Nephron (organoid): ENCODE measurements around the gene CNDP1.
A peak's percentile ranks its signal among the peaks of the same experiment; 100 is the strongest.

Source experiments
- H3K27ac Mint-ChIP-seq, 3 experiments: 2 replicates each; pipeline ENCODE4 v1.8.0; 2020; ENCODE audit warnings: mixed read lengths in 3 of 3, mild to moderate bottlenecking in 2 of 3, moderate library complexity in 1 of 3
- H3K27me3 Mint-ChIP-seq: 2 replicates; pipeline ENCODE4 v1.8.0; 2021; ENCODE audit warnings: low read depth, mild to moderate bottlenecking, moderate library complexity, mixed read lengths
- H3K36me3 Mint-ChIP-seq: 2 replicates; pipeline ENCODE4 v1.8.0; 2020; ENCODE audit warnings: low read depth, mixed read lengths
- H3K4me1 Mint-ChIP-seq: 2 replicates; pipeline ENCODE4 v1.8.0; 2020; ENCODE audit warnings: mixed read lengths
- H3K4me3 Mint-ChIP-seq, 3 experiments: 2 replicates each; pipeline ENCODE4 v1.8.0; 2020; ENCODE audit warnings: mild to moderate bottlenecking in 3 of 3, mixed read lengths in 3 of 3, moderate library complexity in 2 of 3
- H3K9me3 Mint-ChIP-seq: 2 replicates; pipeline ENCODE4 v1.8.0; 2020; ENCODE audit warnings: mixed read lengths
- CTCF ChIP-seq, 3 experiments: fragments of 200-600 bp; sonication (generic); IDR thresholded peaks; one replicate each; pipeline ENCODE4 v1.5.0; 2021; ENCODE audit warnings: antibody characterized with exemption in 3 of 3; ENCODE audit not compliant: unreplicated experiment in 3 of 3

CNDP1 gene

GRCh38 chr18:74534150-74534969 lies at the start of gene CNDP1:
CNDP1 (plus strand) TSS chr18:74534500; CDS start chr18:74534668, 168 bp downstream.
- H3K9me3 Mint-ChIP-seq = peaks cover 12% of the 10 kb centered on the region

GRCh38 chr18:74486119-74486849 lies 48.0 kb upstream of the CNDP1 start:
- Mint-ChIP-seq H3K36me3 (no peaks in the 10 kb centered on the region), H3K27ac (peak overlapping the region; percentile 26 to 54 (median 29))
- TF ChIP-seq CTCF (IDR thresholded peaks at IDR 0.05; ENCODE audit: unreplicated experiment in 3 of 3) = no peak

More at GRCh38 chr18:74534150-74534969, at the start of gene CNDP1:
- no peaks in the 10 kb centered on the region for H3K27me3 Mint-ChIP-seq
- no peaks in the 10 kb centered on the region for H3K36me3 Mint-ChIP-seq
- no peaks in the 10 kb centered on the region for H3K4me1 Mint-ChIP-seq
- H3K27ac Mint-ChIP-seq = no peak within 1 kb of the TSS
- H3K4me3 Mint-ChIP-seq = no peak within 1 kb of the TSS
- no peak for TF ChIP-seq CTCF (IDR thresholded peaks at IDR 0.05; ENCODE audit: unreplicated experiment in 3 of 3)

GRCh38 chr18:74488354-74488753 lies 45.9 kb upstream of the CNDP1 start:
- H3K27ac Mint-ChIP-seq = no peak overlapping the region
- H3K36me3 Mint-ChIP-seq = no peaks in the 10 kb centered on the region
- H3K9me3 Mint-ChIP-seq = peaks cover 2% of the 10 kb centered on the region
- H3K4me3 Mint-ChIP-seq = no peak overlapping the region
- no peak for TF ChIP-seq CTCF (IDR thresholded peaks at IDR 0.05; ENCODE audit: unreplicated experiment in 3 of 3)
- peaks cover 7% of the 10 kb centered on the region for H3K27me3 Mint-ChIP-seq
- peaks cover 34% of the 10 kb centered on the region for H3K4me1 Mint-ChIP-seq

More at GRCh38 chr18:74486119-74486849, 48.0 kb upstream of the CNDP1 start:
- no peaks in the 10 kb centered on the region for H3K9me3 Mint-ChIP-seq
- peaks cover 34% of the 10 kb centered on the region for H3K4me1 Mint-ChIP-seq
- peaks cover 7% of the 10 kb centered on the region for H3K27me3 Mint-ChIP-seq
- H3K4me3 Mint-ChIP-seq = no peak overlapping the region

- H3K4me1 Mint-ChIP-seq = peaks cover 34% of the 10 kb centered on the region
- peak overlapping the region in 1 of 3 experiments; percentile 6 for H3K4me3 Mint-ChIP-seq
- peaks cover 2% of the 10 kb centered on the region for H3K9me3 Mint-ChIP-seq
- no peaks in the 10 kb centered on the region for H3K36me3 Mint-ChIP-seq
- no peak overlapping the region for H3K27ac Mint-ChIP-seq
- peaks cover 7% of the 10 kb centered on the region for H3K27me3 Mint-ChIP-seq
- no peak for TF ChIP-seq CTCF (IDR thresholded peaks at IDR 0.05; ENCODE audit: unreplicated experiment in 3 of 3)
These were observed 45.4 kb upstream of the CNDP1 start for GRCh38 chr18:74488864-74489263.

GRCh38 chr18:74489676-74490075 lies 44.6 kb upstream of the CNDP1 start:
- H3K36me3 Mint-ChIP-seq = no peaks in the 10 kb centered on the region
- peaks cover 2% of the 10 kb centered on the region for H3K9me3 Mint-ChIP-seq
- H3K4me3 Mint-ChIP-seq = peak overlapping the region in 2 of 3 experiments; percentile 19 to 56
- H3K27ac Mint-ChIP-seq = no peak overlapping the region
- no peak for TF ChIP-seq CTCF (IDR thresholded peaks at IDR 0.05; ENCODE audit: unreplicated experiment in 3 of 3)
- peaks cover 34% of the 10 kb centered on the region for H3K4me1 Mint-ChIP-seq
- H3K27me3 Mint-ChIP-seq = peaks cover 7% of the 10 kb centered on the region
